ENCODE results near the gene SUSD6. TPM values are rescaled to one million over a fixed set of nuclear protein-coding genes. Genes with fewer than 3 reads are reported as not detected.

SUSD6 gene
- total and polyA plus RNA-seq, 9 of the 15 experiments (the other 6 are each of a cell fraction or from before 2014, with no cell fraction given), result 2.9 to 20.7 (median 5.6) TPM

DNA sequence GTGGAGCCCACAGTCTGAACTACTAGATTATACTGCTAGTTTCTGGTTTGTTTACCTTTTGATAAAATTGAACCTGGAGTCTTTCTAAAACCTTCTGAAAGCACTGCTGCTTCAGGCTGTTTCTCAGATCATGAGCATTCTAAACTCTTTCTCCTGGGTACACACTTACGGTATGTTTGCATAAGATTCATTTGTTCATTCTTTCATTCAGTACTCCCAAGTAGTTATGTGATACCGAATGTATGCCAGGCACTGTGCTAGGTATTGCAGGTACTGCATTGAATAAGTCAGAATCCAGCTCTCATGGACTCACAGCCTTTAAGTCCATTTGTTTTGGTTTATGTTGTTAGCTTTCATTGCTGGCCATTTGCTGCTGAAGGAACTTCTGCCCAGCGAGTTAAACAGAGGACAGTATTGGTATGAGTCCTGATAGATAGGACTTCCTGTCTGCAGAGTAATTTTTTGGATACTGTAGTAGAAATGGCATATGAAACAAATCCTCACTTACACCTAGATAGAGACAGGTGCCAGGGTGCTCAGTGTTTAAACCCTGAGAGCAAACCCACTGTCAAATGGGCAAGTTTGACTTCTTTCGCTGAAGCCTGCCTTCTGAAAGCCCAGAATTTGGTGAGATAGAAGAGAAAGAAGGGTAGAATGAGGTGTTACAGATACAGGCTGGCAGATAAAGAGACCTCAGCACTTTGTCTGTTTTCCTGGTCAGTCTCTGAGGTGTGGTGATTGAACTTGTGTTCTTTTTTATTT, 2.1 kb downstream of the SUSD6 start (continued):
- TF ChIP-seq, protein P1, sequence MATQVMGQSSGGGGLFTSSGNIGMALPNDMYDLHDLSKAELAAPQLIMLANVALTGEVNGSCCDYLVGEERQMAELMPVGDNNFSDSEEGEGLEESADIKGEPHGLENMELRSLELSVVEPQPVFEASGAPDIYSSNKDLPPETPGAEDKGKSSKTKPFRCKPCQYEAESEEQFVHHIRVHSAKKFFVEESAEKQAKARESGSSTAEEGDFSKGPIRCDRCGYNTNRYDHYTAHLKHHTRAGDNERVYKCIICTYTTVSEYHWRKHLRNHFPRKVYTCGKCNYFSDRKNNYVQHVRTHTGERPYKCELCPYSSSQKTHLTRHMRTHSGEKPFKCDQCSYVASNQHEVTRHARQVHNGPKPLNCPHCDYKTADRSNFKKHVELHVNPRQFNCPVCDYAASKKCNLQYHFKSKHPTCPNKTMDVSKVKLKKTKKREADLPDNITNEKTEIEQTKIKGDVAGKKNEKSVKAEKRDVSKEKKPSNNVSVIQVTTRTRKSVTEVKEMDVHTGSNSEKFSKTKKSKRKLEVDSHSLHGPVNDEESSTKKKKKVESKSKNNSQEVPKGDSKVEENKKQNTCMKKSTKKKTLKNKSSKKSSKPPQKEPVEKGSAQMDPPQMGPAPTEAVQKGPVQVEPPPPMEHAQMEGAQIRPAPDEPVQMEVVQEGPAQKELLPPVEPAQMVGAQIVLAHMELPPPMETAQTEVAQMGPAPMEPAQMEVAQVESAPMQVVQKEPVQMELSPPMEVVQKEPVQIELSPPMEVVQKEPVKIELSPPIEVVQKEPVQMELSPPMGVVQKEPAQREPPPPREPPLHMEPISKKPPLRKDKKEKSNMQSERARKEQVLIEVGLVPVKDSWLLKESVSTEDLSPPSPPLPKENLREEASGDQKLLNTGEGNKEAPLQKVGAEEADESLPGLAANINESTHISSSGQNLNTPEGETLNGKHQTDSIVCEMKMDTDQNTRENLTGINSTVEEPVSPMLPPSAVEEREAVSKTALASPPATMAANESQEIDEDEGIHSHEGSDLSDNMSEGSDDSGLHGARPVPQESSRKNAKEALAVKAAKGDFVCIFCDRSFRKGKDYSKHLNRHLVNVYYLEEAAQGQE (IDR thresholded peaks at IDR 0.05; ENCODE audit: borderline replicate concordance), result no peak
- TF ChIP-seq, protein P1 (CRISPR knock-in tag; IDR thresholded peaks at IDR 0.05; ENCODE audit: low read depth), result no peak
- TF ChIP-seq ZNF174 (CRISPR knock-in tag; IDR thresholded peaks at IDR 0.05), result no peak
- TF ChIP-seq SREBF2 (CRISPR knock-in tag; IDR thresholded peaks at IDR 0.05), result no peak
- TF ChIP-seq C11orf30 (IDR thresholded peaks at IDR 0.05; ENCODE audit: low read depth), result 0 out of 2 replicates have a peak, but pooled peaks have one; percentile 13
- TF ChIP-seq, protein P2, sequence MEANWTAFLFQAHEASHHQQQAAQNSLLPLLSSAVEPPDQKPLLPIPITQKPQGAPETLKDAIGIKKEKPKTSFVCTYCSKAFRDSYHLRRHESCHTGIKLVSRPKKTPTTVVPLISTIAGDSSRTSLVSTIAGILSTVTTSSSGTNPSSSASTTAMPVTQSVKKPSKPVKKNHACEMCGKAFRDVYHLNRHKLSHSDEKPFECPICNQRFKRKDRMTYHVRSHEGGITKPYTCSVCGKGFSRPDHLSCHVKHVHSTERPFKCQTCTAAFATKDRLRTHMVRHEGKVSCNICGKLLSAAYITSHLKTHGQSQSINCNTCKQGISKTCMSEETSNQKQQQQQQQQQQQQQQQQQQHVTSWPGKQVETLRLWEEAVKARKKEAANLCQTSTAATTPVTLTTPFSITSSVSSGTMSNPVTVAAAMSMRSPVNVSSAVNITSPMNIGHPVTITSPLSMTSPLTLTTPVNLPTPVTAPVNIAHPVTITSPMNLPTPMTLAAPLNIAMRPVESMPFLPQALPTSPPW (CRISPR knock-in tag; IDR thresholded peaks at IDR 0.05), result no peak
- TF ChIP-seq, protein P3, sequence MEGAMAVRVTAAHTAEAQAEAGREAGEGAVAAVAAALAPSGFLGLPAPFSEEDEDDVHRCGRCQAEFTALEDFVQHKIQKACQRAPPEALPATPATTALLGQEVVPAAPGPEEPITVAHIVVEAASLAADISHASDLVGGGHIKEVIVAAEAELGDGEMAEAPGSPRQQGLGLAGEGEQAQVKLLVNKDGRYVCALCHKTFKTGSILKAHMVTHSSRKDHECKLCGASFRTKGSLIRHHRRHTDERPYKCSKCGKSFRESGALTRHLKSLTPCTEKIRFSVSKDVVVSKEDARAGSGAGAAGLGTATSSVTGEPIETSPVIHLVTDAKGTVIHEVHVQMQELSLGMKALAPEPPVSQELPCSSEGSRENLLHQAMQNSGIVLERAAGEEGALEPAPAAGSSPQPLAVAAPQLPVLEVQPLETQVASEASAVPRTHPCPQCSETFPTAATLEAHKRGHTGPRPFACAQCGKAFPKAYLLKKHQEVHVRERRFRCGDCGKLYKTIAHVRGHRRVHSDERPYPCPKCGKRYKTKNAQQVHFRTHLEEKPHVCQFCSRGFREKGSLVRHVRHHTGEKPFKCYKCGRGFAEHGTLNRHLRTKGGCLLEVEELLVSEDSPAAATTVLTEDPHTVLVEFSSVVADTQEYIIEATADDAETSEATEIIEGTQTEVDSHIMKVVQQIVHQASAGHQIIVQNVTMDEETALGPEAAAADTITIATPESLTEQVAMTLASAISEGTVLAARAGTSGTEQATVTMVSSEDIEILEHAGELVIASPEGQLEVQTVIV (CRISPR knock-in tag; IDR thresholded peaks at IDR 0.05; ENCODE audit: borderline replicate concordance), result no peak
- no peak for TF ChIP-seq TBL1XR1 (IDR thresholded peaks at IDR 0.05; ENCODE audit: low read length in 2 of 2)
